ENCODE data around the gene PHLDA3.

DNA sequence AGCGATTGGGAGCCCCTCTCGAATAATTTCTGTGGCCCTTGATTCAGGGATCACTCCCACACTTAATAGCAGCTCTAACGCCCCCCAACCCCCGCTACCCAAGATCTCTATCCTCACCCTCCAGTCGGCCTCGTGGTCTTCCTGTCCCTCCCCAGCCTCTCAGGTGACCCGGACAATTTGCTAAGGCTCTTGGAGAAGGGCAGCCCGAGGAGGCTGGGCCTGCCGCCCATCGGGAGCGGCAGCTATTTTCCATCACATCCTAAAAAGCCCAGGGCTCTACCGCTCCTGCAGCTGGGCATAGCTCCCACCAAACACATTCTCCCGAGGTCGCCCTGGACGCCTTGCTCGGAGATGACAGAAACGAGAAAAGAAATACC is 12.0 kb upstream of the PHLDA3 start:
- TF ChIP-seq EP300 (conservative IDR thresholded peaks at IDR 0.05; ENCODE audit: poor library complexity, severe bottlenecking) = no peak
- no peak for TF ChIP-seq RAD21 (conservative IDR thresholded peaks at IDR 0.05)
- no peak for TF ChIP-seq CTCF (IDR thresholded peaks at IDR 0.05; ENCODE audit: poor library complexity, severe bottlenecking)
- TF ChIP-seq EZH2 (IDR thresholded peaks at IDR 0.05; ENCODE audit: borderline replicate concordance, insufficient read depth, low read length, poor library complexity, severe bottlenecking) = no peak
- no peak for TF ChIP-seq POLR2AphosphoS5 (IDR thresholded peaks at IDR 0.05)
